ENCODE measurements around the gene DUS1L. TPM values are rescaled to one million over a fixed set of nuclear protein-coding genes. Genes with fewer than 3 reads are reported as not detected.

Gene DUS1L
- total RNA-seq, 1 donor from 2014 or later: 64.0 TPM

- Mint-ChIP-seq H3K36me3 (ENCODE audit: low read depth) (no peaks in the 10 kb centered on the region), H3K27me3 (ENCODE audit: low read depth) (no peaks in the 10 kb centered on the region), H3K4me3 (ENCODE audit: unreplicated experiment) (no peak overlapping the region), H3K27ac (ENCODE audit: unreplicated experiment) (peak overlapping the region; percentile 5), H3K9me3 (ENCODE audit: low read depth) (no peaks in the 10 kb centered on the region), H3K4me1 (ENCODE audit: low read depth) (peaks cover 20% of the 10 kb centered on the region)
- no peak for DNase-seq (ENCODE audit: low spot score)
- TF ChIP-seq CTCF (IDR thresholded peaks at IDR 0.05): no peak
Measured at GRCh38 chr17:82108038-82108437, 42.4 kb upstream of the DUS1L start.

GRCh38 chr17:82107341-82107860 lies 41.8 kb upstream of the DUS1L start:
- Mint-ChIP-seq H3K9me3 (ENCODE audit: low read depth) (no peaks in the 10 kb centered on the region), H3K4me3 (ENCODE audit: unreplicated experiment) (no peak overlapping the region), H3K27ac (ENCODE audit: unreplicated experiment) (no peak overlapping the region), H3K27me3 (ENCODE audit: low read depth) (no peaks in the 10 kb centered on the region), H3K4me1 (ENCODE audit: low read depth) (peaks cover 20% of the 10 kb centered on the region), H3K36me3 (ENCODE audit: low read depth) (no peaks in the 10 kb centered on the region)
- peak; percentile 52 for TF ChIP-seq CTCF (IDR thresholded peaks at IDR 0.05)
- no peak for DNase-seq (ENCODE audit: low spot score)

- no peaks in the 10 kb centered on the region for H3K27me3 Mint-ChIP-seq (ENCODE audit: low read depth)
- DNase-seq (ENCODE audit: low spot score): no peak
- H3K4me3 Mint-ChIP-seq (ENCODE audit: unreplicated experiment): no peak overlapping the region
- no peaks in the 10 kb centered on the region for H3K36me3 Mint-ChIP-seq (ENCODE audit: low read depth)
- H3K27ac Mint-ChIP-seq (ENCODE audit: unreplicated experiment): peak overlapping the region; percentile 32
- peaks cover 20% of the 10 kb centered on the region for H3K4me1 Mint-ChIP-seq (ENCODE audit: low read depth)
- H3K9me3 Mint-ChIP-seq (ENCODE audit: low read depth): no peaks in the 10 kb centered on the region
- TF ChIP-seq CTCF (IDR thresholded peaks at IDR 0.05): no peak
Measured at GRCh38 chr17:82106688-82107305, 41.2 kb upstream of the DUS1L start.

- DNase-seq (ENCODE audit: low spot score): no peak
- TF ChIP-seq CTCF (IDR thresholded peaks at IDR 0.05): peak; percentile 67
- Mint-ChIP-seq H3K27ac (ENCODE audit: unreplicated experiment) (peak overlapping the region; percentile 32), H3K9me3 (ENCODE audit: low read depth) (no peaks in the 10 kb centered on the region), H3K36me3 (ENCODE audit: low read depth) (no peaks in the 10 kb centered on the region), H3K4me3 (ENCODE audit: unreplicated experiment) (no peak overlapping the region), H3K4me1 (ENCODE audit: low read depth) (peaks cover 20% of the 10 kb centered on the region), H3K27me3 (ENCODE audit: low read depth) (no peaks in the 10 kb centered on the region)
Measured at GRCh38 chr17:82105882-82106687, 40.5 kb upstream of the DUS1L start.

- no peak for DNase-seq (ENCODE audit: low spot score)
- Mint-ChIP-seq H3K36me3 (ENCODE audit: low read depth) (no peaks in the 10 kb centered on the region), H3K9me3 (ENCODE audit: low read depth) (no peaks in the 10 kb centered on the region), H3K27me3 (ENCODE audit: low read depth) (no peaks in the 10 kb centered on the region), H3K4me3 (ENCODE audit: unreplicated experiment) (no peak overlapping the region), H3K27ac (ENCODE audit: unreplicated experiment) (no peak overlapping the region), H3K4me1 (ENCODE audit: low read depth) (peaks cover 20% of the 10 kb centered on the region)
- no peak for TF ChIP-seq CTCF (IDR thresholded peaks at IDR 0.05)
Measured at GRCh38 chr17:82105417-82105881, 39.8 kb upstream of the DUS1L start.
